HepG2 (cell line): ENCODE measurements around the gene KIF25. TPM values are rescaled to one million over a fixed set of nuclear protein-coding genes. Genes with fewer than 3 reads are reported as not detected.

Experiments used
- ATAC-seq: fragments of 200-7000 bp; cut with Tn5 transposase; 3 replicates; pipeline ENCODE4 v1.9.1; 2020; ENCODE audit warnings: mild to moderate bottlenecking, moderate library complexity
- BruUV-seq: library from RNA; stranded (reverse); fragments of 400-500 nt; replicated peaks from 2 replicates; lab custom pipeline; 2021; lab: Mats Ljungman, UMichigan
- CTCF ChIA-PET: fragments of 300-600 bp; formaldehyde crosslinking; extraction: SDS; loops from one replicate; lab custom pipeline; 2021; ENCODE audit warnings: low total read pairs, inconsistent platforms, low intra/inter-chr PET ratio; lab: Yijun Ruan, JAX
- POLR2A ChIA-PET: fragments of 350-600 bp; sonication (Branson Sonifier 250); formaldehyde crosslinking; loops from one replicate; lab custom pipeline; 2020; ENCODE audit warnings: antibody characterized with exemption, inconsistent platforms; lab: Yijun Ruan, JAX
- DNase-seq: peaks from one replicate; pipeline ENCODE4 v3.0.0-alpha.2; 2015; ENCODE audit warnings: low spot score
- FAIRE-seq: peaks from 3 replicates; lab custom pipeline; 2011; peaks lifted over from hg19 to GRCh38; lab: Jason Lieb, UNC
- H2AFZ ChIP-seq: one replicate; pipeline ENCODE4 v1.6.1; 2011; ENCODE audit warnings: low read length, inconsistent platforms
- H3K27ac ChIP-seq: fragments of 300-600 bp; 3 replicates; pipeline ENCODE4 v1.8.0; 2011; ENCODE audit warnings: mixed run types, mild to moderate bottlenecking, mixed read lengths, low read length, inconsistent platforms; ENCODE audit not compliant: insufficient read depth; ENCODE audit errors: extremely low read length
- H3K27me3 ChIP-seq, 2 experiments: fragments of 200-600 bp in 1 of 2; 2 replicates in 1 of 2; 3 replicates in 1 of 2; pipeline versions ENCODE4 v1.6.0 to v1.8.0; 2011; ENCODE audit warnings: low read length in 2 of 2, mild to moderate bottlenecking in 2 of 2, moderate library complexity in 2 of 2, inconsistent platforms in 1 of 2; ENCODE audit not compliant: insufficient read depth in 2 of 2, control insufficient read depth in 1 of 2
- H3K36me3 ChIP-seq, 2 experiments: fragments of 200-600 bp in 1 of 2; replicated peaks in 1 of 2; 2 replicates in 1 of 2; 3 replicates in 1 of 2; pipeline versions ENCODE4 v1.5.1 to v1.8.0; 2011; ENCODE audit warnings: low read length in 2 of 2, inconsistent platforms in 1 of 2; ENCODE audit not compliant: insufficient read depth in 2 of 2, control insufficient read depth in 1 of 2
- H3K4me1 ChIP-seq: 2 replicates; pipeline ENCODE4 v1.5.1; 2012; ENCODE audit warnings: low read length, inconsistent platforms; ENCODE audit not compliant: insufficient read depth
- H3K4me2 ChIP-seq: 2 replicates; pipeline ENCODE4 v1.6.0; 2011; ENCODE audit warnings: low read depth, low read length, inconsistent platforms
- H3K4me3 ChIP-seq, 3 experiments: fragments of 200-600 bp in 1 of 3; sonication (generic), shearing (Covaris generic) in 1 of 3; replicated peaks in 1 of 3; 2 replicates each; pipeline ENCODE4 v1.5.1; 2011 to 2016; ENCODE audit warnings: low read length in 3 of 3, inconsistent platforms in 2 of 3, low read depth in 2 of 3, mild to moderate bottlenecking in 2 of 3, control low read depth in 1 of 3, mixed read lengths in 1 of 3; ENCODE audit not compliant: insufficient read depth in 1 of 3
- H3K79me2 ChIP-seq: one replicate; pipeline ENCODE4 v1.6.1; 2011; ENCODE audit warnings: low read length, inconsistent platforms; ENCODE audit not compliant: insufficient read depth
- H3K9ac ChIP-seq: 2 replicates; pipeline ENCODE4 v1.6.0; 2011; ENCODE audit warnings: mild to moderate bottlenecking, low read depth, low read length, inconsistent platforms; ENCODE audit not compliant: insufficient read depth
- H3K9me3 ChIP-seq: 2 replicates; pipeline ENCODE4 v1.5.1; 2012; ENCODE audit warnings: mild to moderate bottlenecking, low read length
- H4K20me1 ChIP-seq: 2 replicates; pipeline ENCODE4 v1.6.0; 2011; ENCODE audit warnings: inconsistent platforms, mild to moderate bottlenecking, low read length, moderate library complexity; ENCODE audit not compliant: insufficient read depth
- FOSL2 ChIP-seq: sonication (generic); formaldehyde crosslinking; IDR thresholded peaks from 2 replicates; pipeline ENCODE4 v1.4.0; 2020; ENCODE audit warnings: missing genetic modification reagents
- GATAD2A ChIP-seq: IDR thresholded peaks from 2 replicates; pipeline ENCODE4 v1.6.1; 2016
- KAT8 ChIP-seq: IDR thresholded peaks from 2 replicates; pipeline ENCODE4 v1.6.1; 2016; ENCODE audit warnings: missing genetic modification reagents, missing compliant biosample characterization
- SMARCE1 ChIP-seq: fragments of 450-650 bp; IDR thresholded peaks from 2 replicates; pipeline ENCODE4 v1.6.1; 2017; ENCODE audit warnings: borderline replicate concordance
- ZNF768 ChIP-seq: sonication (generic); formaldehyde crosslinking; IDR thresholded peaks from 2 replicates; pipeline ENCODE4 v1.4.0; 2020; ENCODE audit warnings: missing genetic modification reagents
- WGBS: methylation state at CpG from one replicate; pipeline ENCODE4 v1.1.6; 2017; ENCODE audit warnings: low lambda C conversion rate; 5-methylcytosine and 5-hydroxymethylcytosine counted together
- in situ Hi-C: cut with HindIII; loops from 2 replicates; pipeline ENCODE4 v1.10.0; 2017; ENCODE audit warnings: low pct_unique_long_range_greater_than_20kb; ENCODE audit not compliant: extremely low pct_ligation_motif_present
- intact Hi-C: fragments of 100-400 bp; cut with micrococcal nuclease; formaldehyde crosslinking; loops from one replicate; pipeline ENCODE4 v1.10.0; 2022; ENCODE audit not compliant: unreplicated experiment
- polyA plus RNA-seq, 8 experiments: library from polyadenylated mRNA; depleted of rRNA in 3 of 8; stranded (reverse) in 7 of 8; unstranded in 1 of 8; fragments of >200 nt; fragmentation: Illumina TruSeq in 4 of 8; extraction: Trizol in 4 of 8; gene quantifications; 2 replicates each; pipeline versions ENCODE4 v1.2.1 to v1.2.3, GENCODE V29; 2011 to 2016; ENCODE audit warnings: low read depth in 4 of 8, missing spikeins in 1 of 8, mixed read lengths in 1 of 8; ENCODE audit not compliant: insufficient read depth in 1 of 8
- total RNA-seq, 5 experiments: library from RNA; depleted of rRNA; stranded (reverse); fragments of >200 nt; fragmentation: Illumina TruSeq; extraction: Trizol; gene quantifications; 2 replicates each; pipeline ENCODE4 v1.2.3, GENCODE V29; 2016; ENCODE audit warnings: low read depth in 1 of 5
- TF ChIP-seq, protein P1 (sequence below): sonication (generic); formaldehyde crosslinking; IDR thresholded peaks from 2 replicates; pipeline ENCODE4 v1.8.0; 2022; ENCODE audit warnings: missing genetic modification reagents, mild to moderate bottlenecking, moderate library complexity, borderline replicate concordance
- TF ChIP-seq, protein P2 (sequence below): sonication (generic); formaldehyde crosslinking; IDR thresholded peaks from 2 replicates; pipeline ENCODE4 v1.4.0; 2020; ENCODE audit warnings: mild to moderate bottlenecking, missing genetic modification reagents
- TF ChIP-seq, protein P3 (sequence below): sonication (generic); formaldehyde crosslinking; IDR thresholded peaks from 2 replicates; pipeline ENCODE4 v1.8.1; 2023; ENCODE audit warnings: mild to moderate bottlenecking, missing genetic modification reagents
- TF ChIP-seq, protein P4 (sequence below): sonication (generic); formaldehyde crosslinking; IDR thresholded peaks from 2 replicates; pipeline ENCODE4 v1.9.0; 2021; ENCODE audit warnings: missing genetic modification reagents, mild to moderate bottlenecking, borderline replicate concordance
- TF ChIP-seq, protein P5 (sequence below): sonication (generic); formaldehyde crosslinking; IDR thresholded peaks from 2 replicates; pipeline ENCODE4 v1.4.0; 2020; ENCODE audit warnings: missing genetic modification reagents

The KIF25 gene
- total and polyA plus RNA-seq, 2 of the 13 experiments (the other 11 are each of a cell fraction or from before 2014, with no cell fraction given) = not detected

DNA sequence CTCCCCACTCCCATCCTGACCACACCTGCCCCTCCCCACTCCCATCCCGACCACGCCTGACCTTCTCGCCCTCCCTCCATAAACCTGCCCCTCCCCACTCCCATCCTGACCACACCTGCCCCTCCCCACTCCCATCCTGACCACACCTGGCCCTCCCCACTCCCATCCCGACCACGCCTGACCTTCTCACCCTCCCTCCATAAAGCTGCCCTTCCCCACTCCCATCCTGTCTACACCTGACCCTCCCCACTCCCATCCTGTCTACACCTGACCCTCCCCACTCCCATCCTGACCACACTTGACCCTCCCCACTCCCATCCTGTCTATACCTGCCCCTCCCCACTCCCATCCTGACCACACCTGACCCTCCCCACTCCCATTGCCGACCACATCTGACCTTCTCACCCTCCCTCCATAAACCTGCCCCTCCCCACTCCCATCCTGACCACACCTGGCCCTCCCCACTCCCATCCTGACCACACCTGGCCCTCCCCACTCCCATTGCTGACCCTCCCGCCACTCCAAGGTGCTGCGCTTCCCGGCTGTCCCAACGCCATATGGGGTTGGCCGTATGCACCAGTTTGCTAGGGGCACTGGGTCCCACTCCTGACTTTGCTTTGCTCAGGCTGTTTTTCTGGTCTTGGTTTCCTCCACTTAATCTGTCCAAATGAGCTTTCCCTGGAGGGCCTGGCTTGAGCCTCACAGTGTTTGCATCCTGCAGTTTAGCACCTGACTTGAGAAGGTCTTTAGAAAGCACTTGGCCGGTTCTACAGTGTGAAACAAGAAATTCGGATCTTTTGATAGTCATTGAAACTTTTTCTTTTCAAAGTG, 2.9 kb downstream of the KIF25 start:
- in situ Hi-C loops = no loop called here
- H2AFZ ChIP-seq = no peak overlapping the region
- no peak for TF ChIP-seq SMARCE1
- TF ChIP-seq, protein P1, sequence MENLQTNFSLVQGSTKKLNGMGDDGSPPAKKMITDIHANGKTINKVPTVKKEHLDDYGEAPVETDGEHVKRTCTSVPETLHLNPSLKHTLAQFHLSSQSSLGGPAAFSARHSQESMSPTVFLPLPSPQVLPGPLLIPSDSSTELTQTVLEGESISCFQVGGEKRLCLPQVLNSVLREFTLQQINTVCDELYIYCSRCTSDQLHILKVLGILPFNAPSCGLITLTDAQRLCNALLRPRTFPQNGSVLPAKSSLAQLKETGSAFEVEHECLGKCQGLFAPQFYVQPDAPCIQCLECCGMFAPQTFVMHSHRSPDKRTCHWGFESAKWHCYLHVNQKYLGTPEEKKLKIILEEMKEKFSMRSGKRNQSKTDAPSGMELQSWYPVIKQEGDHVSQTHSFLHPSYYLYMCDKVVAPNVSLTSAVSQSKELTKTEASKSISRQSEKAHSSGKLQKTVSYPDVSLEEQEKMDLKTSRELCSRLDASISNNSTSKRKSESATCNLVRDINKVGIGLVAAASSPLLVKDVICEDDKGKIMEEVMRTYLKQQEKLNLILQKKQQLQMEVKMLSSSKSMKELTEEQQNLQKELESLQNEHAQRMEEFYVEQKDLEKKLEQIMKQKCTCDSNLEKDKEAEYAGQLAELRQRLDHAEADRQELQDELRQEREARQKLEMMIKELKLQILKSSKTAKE (CRISPR knock-in tag) = no peak
- TF ChIP-seq FOSL2 (CRISPR knock-in tag) = no peak
- TF ChIP-seq ZNF768 (CRISPR knock-in tag) = no peak
- TF ChIP-seq, protein P2, sequence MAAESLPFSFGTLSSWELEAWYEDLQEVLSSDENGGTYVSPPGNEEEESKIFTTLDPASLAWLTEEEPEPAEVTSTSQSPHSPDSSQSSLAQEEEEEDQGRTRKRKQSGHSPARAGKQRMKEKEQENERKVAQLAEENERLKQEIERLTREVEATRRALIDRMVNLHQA (CRISPR knock-in tag) = no peak
- TF ChIP-seq, protein P3, sequence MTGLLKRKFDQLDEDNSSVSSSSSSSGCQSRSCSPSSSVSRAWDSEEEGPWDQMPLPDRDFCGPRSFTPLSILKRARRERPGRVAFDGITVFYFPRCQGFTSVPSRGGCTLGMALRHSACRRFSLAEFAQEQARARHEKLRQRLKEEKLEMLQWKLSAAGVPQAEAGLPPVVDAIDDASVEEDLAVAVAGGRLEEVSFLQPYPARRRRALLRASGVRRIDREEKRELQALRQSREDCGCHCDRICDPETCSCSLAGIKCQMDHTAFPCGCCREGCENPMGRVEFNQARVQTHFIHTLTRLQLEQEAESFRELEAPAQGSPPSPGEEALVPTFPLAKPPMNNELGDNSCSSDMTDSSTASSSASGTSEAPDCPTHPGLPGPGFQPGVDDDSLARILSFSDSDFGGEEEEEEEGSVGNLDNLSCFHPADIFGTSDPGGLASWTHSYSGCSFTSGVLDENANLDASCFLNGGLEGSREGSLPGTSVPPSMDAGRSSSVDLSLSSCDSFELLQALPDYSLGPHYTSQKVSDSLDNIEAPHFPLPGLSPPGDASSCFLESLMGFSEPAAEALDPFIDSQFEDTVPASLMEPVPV (CRISPR knock-in tag) = no peak
- TF ChIP-seq, protein P4, sequence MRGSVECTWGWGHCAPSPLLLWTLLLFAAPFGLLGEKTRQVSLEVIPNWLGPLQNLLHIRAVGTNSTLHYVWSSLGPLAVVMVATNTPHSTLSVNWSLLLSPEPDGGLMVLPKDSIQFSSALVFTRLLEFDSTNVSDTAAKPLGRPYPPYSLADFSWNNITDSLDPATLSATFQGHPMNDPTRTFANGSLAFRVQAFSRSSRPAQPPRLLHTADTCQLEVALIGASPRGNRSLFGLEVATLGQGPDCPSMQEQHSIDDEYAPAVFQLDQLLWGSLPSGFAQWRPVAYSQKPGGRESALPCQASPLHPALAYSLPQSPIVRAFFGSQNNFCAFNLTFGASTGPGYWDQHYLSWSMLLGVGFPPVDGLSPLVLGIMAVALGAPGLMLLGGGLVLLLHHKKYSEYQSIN (CRISPR knock-in tag) = no peak
- TF ChIP-seq, protein P5, sequence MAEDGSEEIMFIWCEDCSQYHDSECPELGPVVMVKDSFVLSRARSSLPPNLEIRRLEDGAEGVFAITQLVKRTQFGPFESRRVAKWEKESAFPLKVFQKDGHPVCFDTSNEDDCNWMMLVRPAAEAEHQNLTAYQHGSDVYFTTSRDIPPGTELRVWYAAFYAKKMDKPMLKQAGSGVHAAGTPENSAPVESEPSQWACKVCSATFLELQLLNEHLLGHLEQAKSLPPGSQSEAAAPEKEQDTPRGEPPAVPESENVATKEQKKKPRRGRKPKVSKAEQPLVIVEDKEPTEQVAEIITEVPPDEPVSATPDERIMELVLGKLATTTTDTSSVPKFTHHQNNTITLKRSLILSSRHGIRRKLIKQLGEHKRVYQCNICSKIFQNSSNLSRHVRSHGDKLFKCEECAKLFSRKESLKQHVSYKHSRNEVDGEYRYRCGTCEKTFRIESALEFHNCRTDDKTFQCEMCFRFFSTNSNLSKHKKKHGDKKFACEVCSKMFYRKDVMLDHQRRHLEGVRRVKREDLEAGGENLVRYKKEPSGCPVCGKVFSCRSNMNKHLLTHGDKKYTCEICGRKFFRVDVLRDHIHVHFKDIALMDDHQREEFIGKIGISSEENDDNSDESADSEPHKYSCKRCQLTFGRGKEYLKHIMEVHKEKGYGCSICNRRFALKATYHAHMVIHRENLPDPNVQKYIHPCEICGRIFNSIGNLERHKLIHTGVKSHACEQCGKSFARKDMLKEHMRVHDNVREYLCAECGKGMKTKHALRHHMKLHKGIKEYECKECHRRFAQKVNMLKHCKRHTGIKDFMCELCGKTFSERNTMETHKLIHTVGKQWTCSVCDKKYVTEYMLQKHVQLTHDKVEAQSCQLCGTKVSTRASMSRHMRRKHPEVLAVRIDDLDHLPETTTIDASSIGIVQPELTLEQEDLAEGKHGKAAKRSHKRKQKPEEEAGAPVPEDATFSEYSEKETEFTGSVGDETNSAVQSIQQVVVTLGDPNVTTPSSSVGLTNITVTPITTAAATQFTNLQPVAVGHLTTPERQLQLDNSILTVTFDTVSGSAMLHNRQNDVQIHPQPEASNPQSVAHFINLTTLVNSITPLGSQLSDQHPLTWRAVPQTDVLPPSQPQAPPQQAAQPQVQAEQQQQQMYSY (CRISPR knock-in tag) = no peak
- TF ChIP-seq GATAD2A = no peak
- TF ChIP-seq KAT8 (CRISPR knock-in tag) = no peak

More for the DNA sequence above, 2.9 kb downstream of the KIF25 start:
- FAIRE-seq (no peak), ATAC-seq (no peak), DNase-seq (no peak)
- H3K9me3 ChIP-seq = no peaks in the 10 kb centered on the region
- ChIA-PET POLR2A (no interaction called here), CTCF (no interaction called here)
- no peaks in the 10 kb centered on the region for H4K20me1 ChIP-seq
- no TSS peak for BruUV-seq
- 42% methylated on average over 13 of the region's 13 CpGs for WGBS
- H3K27ac ChIP-seq = no peak overlapping the region
- no peaks in the 10 kb centered on the region for H3K79me2 ChIP-seq
- H3K4me1 ChIP-seq = no peaks in the 10 kb centered on the region
- no peak overlapping the region for H3K4me2 ChIP-seq
- H3K9ac ChIP-seq = no peak overlapping the region
- no peaks in the 10 kb centered on the region for H3K36me3 ChIP-seq
- intact Hi-C loops = no loop called here
- peaks cover 2 to 46% of the 10 kb centered on the region in 2 experiments; a peak in 4 of 5 replicates for H3K27me3 ChIP-seq
- H3K4me3 ChIP-seq = no peak overlapping the region
